Mesothelial cell of epicardium (in vitro differentiated cells): ENCODE data around the gene PPP3CA. TPM values are rescaled to one million over a fixed set of nuclear protein-coding genes. Genes with fewer than 3 reads are reported as not detected.

Source experiments
- DNase-seq, 2 experiments: peaks; one replicate each; pipeline ENCODE4 v3.0.0; 2021; ENCODE audit warnings: low spot score in 2 of 2; ENCODE audit not compliant: unreplicated experiment in 2 of 2
- H3K27ac Mint-ChIP-seq: 2 replicates; pipeline ENCODE4 v1.8.0; 2021; ENCODE audit warnings: mixed read lengths
- H3K27me3 Mint-ChIP-seq: 2 replicates; pipeline ENCODE4 v1.8.0; 2021; ENCODE audit warnings: low read depth, mixed read lengths
- H3K36me3 Mint-ChIP-seq: 2 replicates; pipeline ENCODE4 v1.8.0; 2021; ENCODE audit warnings: mixed read lengths
- H3K4me1 Mint-ChIP-seq: 2 replicates; pipeline ENCODE4 v1.8.0; 2021; ENCODE audit warnings: mixed read lengths
- H3K4me3 Mint-ChIP-seq: 2 replicates; pipeline ENCODE4 v1.8.0; 2021; ENCODE audit warnings: mild to moderate bottlenecking, moderate library complexity, mixed read lengths
- H3K9me3 Mint-ChIP-seq: 2 replicates; pipeline ENCODE4 v1.8.0; 2021; ENCODE audit warnings: mixed read lengths
- CTCF ChIP-seq: fragments of 200-600 bp; sonication (generic); IDR thresholded peaks from one replicate; pipeline ENCODE4 v1.5.0; 2021; ENCODE audit warnings: antibody characterized with exemption; ENCODE audit not compliant: unreplicated experiment
- total RNA-seq: library from RNA; stranded (reverse); gene quantifications from 3 replicates; pipeline ENCODE4 v1.2.1, GENCODE V29; 2021

The PPP3CA gene
- total RNA-seq, 1 donor from 2014 or later: 23.5 TPM

- Mint-ChIP-seq H3K4me3 (no peak overlapping the region), H3K36me3 (no peaks in the 10 kb centered on the region), H3K9me3 (no peaks in the 10 kb centered on the region), H3K27ac (no peak overlapping the region), H3K27me3 (no peaks in the 10 kb centered on the region), H3K4me1 (peaks cover 11% of the 10 kb centered on the region)
- TF ChIP-seq CTCF: no peak
- no peak for DNase-seq
These were observed 54.4 kb downstream of the PPP3CA start for GRCh38 chr4:101292901-101293300.

- H3K9me3 Mint-ChIP-seq: no peaks in the 10 kb centered on the region
- H3K27me3 Mint-ChIP-seq: no peaks in the 10 kb centered on the region
- peaks cover 12% of the 10 kb centered on the region for H3K4me1 Mint-ChIP-seq
- no peaks in the 10 kb centered on the region for H3K36me3 Mint-ChIP-seq
- no peak overlapping the region for H3K27ac Mint-ChIP-seq
- no peak for DNase-seq
- no peak for TF ChIP-seq CTCF
- H3K4me3 Mint-ChIP-seq: no peak overlapping the region
These were observed 55.1 kb downstream of the PPP3CA start for GRCh38 chr4:101292214-101292613.

GRCh38 chr4:101291198-101291597, 56.1 kb downstream of the PPP3CA start:
- DNase-seq: no peak
- Mint-ChIP-seq H3K4me1 (peaks cover 12% of the 10 kb centered on the region), H3K4me3 (no peak overlapping the region), H3K27me3 (no peaks in the 10 kb centered on the region), H3K36me3 (no peaks in the 10 kb centered on the region), H3K27ac (no peak overlapping the region), H3K9me3 (no peaks in the 10 kb centered on the region)
- no peak for TF ChIP-seq CTCF

- DNase-seq: no peak
- no peak overlapping the region for H3K4me3 Mint-ChIP-seq
- peaks cover 12% of the 10 kb centered on the region for H3K4me1 Mint-ChIP-seq
These were observed 56.7 kb downstream of the PPP3CA start for GRCh38 chr4:101290654-101291053.

GRCh38 chr4:101289306-101289705, 58.0 kb downstream of the PPP3CA start:
- TF ChIP-seq CTCF: no peak
- Mint-ChIP-seq H3K36me3 (no peaks in the 10 kb centered on the region), H3K4me1 (peaks cover 17% of the 10 kb centered on the region), H3K9me3 (no peaks in the 10 kb centered on the region), H3K27me3 (no peaks in the 10 kb centered on the region), H3K4me3 (no peak overlapping the region), H3K27ac (no peak overlapping the region)
- DNase-seq: no peak

More at GRCh38 chr4:101290654-101291053, 56.7 kb downstream of the PPP3CA start:
- Mint-ChIP-seq H3K36me3 (no peaks in the 10 kb centered on the region), H3K9me3 (no peaks in the 10 kb centered on the region), H3K27me3 (no peaks in the 10 kb centered on the region), H3K27ac (no peak overlapping the region)
- TF ChIP-seq CTCF: no peak

GRCh38 chr4:101288365-101289145, 58.8 kb downstream of the PPP3CA start:
- peaks cover 17% of the 10 kb centered on the region for H3K4me1 Mint-ChIP-seq
- TF ChIP-seq CTCF: no peak
- no peak for DNase-seq
- H3K27me3 Mint-ChIP-seq: no peaks in the 10 kb centered on the region
- H3K9me3 Mint-ChIP-seq: no peaks in the 10 kb centered on the region
- H3K36me3 Mint-ChIP-seq: no peaks in the 10 kb centered on the region
- no peak overlapping the region for H3K4me3 Mint-ChIP-seq
- H3K27ac Mint-ChIP-seq: no peak overlapping the region
